Keratinocyte (primary cell): Measurements from ENCODE around the gene ATP11A. TPM values are rescaled to one million over a fixed set of nuclear protein-coding genes. Genes with fewer than 3 reads are reported as not detected.

ENCODE experiments used
- DNase-seq: peaks from one replicate; pipeline ENCODE4 v3.0.0-alpha.2; 2011; ENCODE audit warnings: low read depth, missing footprints, low spot score
- FAIRE-seq: peaks from 2 replicates; lab custom pipeline; 2011; peaks lifted over from hg19 to GRCh38; lab: Jason Lieb, UNC
- H2AFZ ChIP-seq: 2 replicates; pipeline ENCODE4 v1.6.0; 2012; ENCODE audit warnings: low read length, control low read depth, inconsistent platforms; ENCODE audit not compliant: control insufficient read depth
- H3K27ac ChIP-seq: 2 replicates; pipeline ENCODE4 v1.5.1; 2011; ENCODE audit warnings: low read length; ENCODE audit not compliant: control insufficient read depth, insufficient read depth
- H3K27me3 ChIP-seq: 3 replicates; pipeline ENCODE4 v1.6.0; 2011; ENCODE audit warnings: low read length; ENCODE audit not compliant: control insufficient read depth, insufficient read depth; ENCODE audit errors: extremely low read depth
- H3K36me3 ChIP-seq, 2 experiments: 2 replicates in 1 of 2; 3 replicates in 1 of 2; pipeline ENCODE4 v1.5.1; 2011; ENCODE audit warnings: low read length in 2 of 2, mild to moderate bottlenecking in 1 of 2; ENCODE audit not compliant: control insufficient read depth in 2 of 2, insufficient read depth in 2 of 2; ENCODE audit errors: extremely low read depth in 1 of 2
- H3K4me1 ChIP-seq: 3 replicates; pipeline ENCODE4 v1.5.1; 2011; ENCODE audit warnings: low read length; ENCODE audit not compliant: control insufficient read depth, insufficient read depth; ENCODE audit errors: extremely low read depth
- H3K4me2 ChIP-seq: 3 replicates; pipeline ENCODE4 v1.6.0; 2011; ENCODE audit warnings: low read depth, low read length; ENCODE audit not compliant: control insufficient read depth, insufficient read depth; ENCODE audit errors: extremely low read depth
- H3K4me3 ChIP-seq, 3 experiments: fragments of 200-600 bp in 1 of 3; sonication (generic) in 1 of 3; 2 replicates in 2 of 3; 3 replicates in 1 of 3; pipeline ENCODE4 v1.5.1; 2011 to 2016; ENCODE audit warnings: low read length in 3 of 3, mild to moderate bottlenecking in 3 of 3, control low read depth in 2 of 3, inconsistent platforms in 1 of 3, low read depth in 1 of 3, mixed read lengths in 1 of 3, mixed run types in 1 of 3, moderate library complexity in 1 of 3; ENCODE audit not compliant: control insufficient read depth in 2 of 3, insufficient read depth in 2 of 3; ENCODE audit errors: extremely low read depth in 1 of 3
- H3K79me2 ChIP-seq: 2 replicates; pipeline ENCODE4 v1.6.0; 2012; ENCODE audit warnings: low read length; ENCODE audit not compliant: control insufficient read depth, insufficient read depth
- H3K9ac ChIP-seq: 3 replicates; pipeline ENCODE4 v1.6.0; 2011; ENCODE audit warnings: low read length; ENCODE audit not compliant: control insufficient read depth, insufficient read depth; ENCODE audit errors: extremely low read depth
- H3K9me1 ChIP-seq: 3 replicates; pipeline ENCODE4 v1.6.0; 2011; ENCODE audit warnings: low read length; ENCODE audit not compliant: control insufficient read depth, insufficient read depth; ENCODE audit errors: extremely low read depth
- H3K9me3 ChIP-seq: 2 replicates; pipeline ENCODE4 v1.5.1; 2012; ENCODE audit warnings: low read depth, low read length; ENCODE audit not compliant: control insufficient read depth
- H4K20me1 ChIP-seq: 3 replicates; pipeline ENCODE4 v1.6.0; 2011; ENCODE audit warnings: low read length; ENCODE audit not compliant: control insufficient read depth, insufficient read depth; ENCODE audit errors: extremely low read depth
- EZH2 ChIP-seq: IDR thresholded peaks from one replicate; pipeline ENCODE4 v1.6.1; 2012; ENCODE audit warnings: inconsistent platforms, mild to moderate bottlenecking, low read length, moderate library complexity
- dilution Hi-C: fragments of 300-500 bp; cut with MboI; formaldehyde crosslinking; loops from one replicate; pipeline ENCODE4 v1.7.0; 2020; ENCODE audit warnings: low sequenced_read_pairs; ENCODE audit not compliant: extremely low pct_ligation_motif_present
- polyA plus RNA-seq, 5 experiments: library from polyadenylated mRNA; depleted of rRNA in 3 of 5; stranded (reverse) in 3 of 5; stranded (forward) in 1 of 5; unstranded in 1 of 5; fragments of >200 nt; gene quantifications; 1 replicate in 1 of 5; 2 replicates in 3 of 5; 3 replicates in 1 of 5; pipeline versions ENCODE4 v1.2.1 to v1.2.3, GENCODE V29; 2011 to 2012; ENCODE audit warnings: missing spikeins in 2 of 5, low read depth in 1 of 5, low replicate concordance in 1 of 5
- TF ChIP-seq, protein P1 (sequence below), 3 experiments: IDR thresholded peaks in 1 of 3; conservative IDR thresholded peaks in 1 of 3; optimal IDR thresholded peaks in 1 of 3; 2 replicates in 2 of 3; 3 replicates in 1 of 3; pipeline versions ENCODE3 to v1.5.1; 2011; ENCODE audit warnings: low read length in 3 of 3, mild to moderate bottlenecking in 3 of 3, moderate library complexity in 2 of 3, control low read depth in 1 of 3, inconsistent platforms in 1 of 3; ENCODE audit not compliant: insufficient read depth in 2 of 3; ENCODE audit errors: extremely low read depth in 1 of 3

The ATP11A gene
- polyA plus RNA-seq, 1 donor (not counting 4 experiments of a cell fraction or from before 2014, with no cell fraction given) = 4.3 TPM

DNA sequence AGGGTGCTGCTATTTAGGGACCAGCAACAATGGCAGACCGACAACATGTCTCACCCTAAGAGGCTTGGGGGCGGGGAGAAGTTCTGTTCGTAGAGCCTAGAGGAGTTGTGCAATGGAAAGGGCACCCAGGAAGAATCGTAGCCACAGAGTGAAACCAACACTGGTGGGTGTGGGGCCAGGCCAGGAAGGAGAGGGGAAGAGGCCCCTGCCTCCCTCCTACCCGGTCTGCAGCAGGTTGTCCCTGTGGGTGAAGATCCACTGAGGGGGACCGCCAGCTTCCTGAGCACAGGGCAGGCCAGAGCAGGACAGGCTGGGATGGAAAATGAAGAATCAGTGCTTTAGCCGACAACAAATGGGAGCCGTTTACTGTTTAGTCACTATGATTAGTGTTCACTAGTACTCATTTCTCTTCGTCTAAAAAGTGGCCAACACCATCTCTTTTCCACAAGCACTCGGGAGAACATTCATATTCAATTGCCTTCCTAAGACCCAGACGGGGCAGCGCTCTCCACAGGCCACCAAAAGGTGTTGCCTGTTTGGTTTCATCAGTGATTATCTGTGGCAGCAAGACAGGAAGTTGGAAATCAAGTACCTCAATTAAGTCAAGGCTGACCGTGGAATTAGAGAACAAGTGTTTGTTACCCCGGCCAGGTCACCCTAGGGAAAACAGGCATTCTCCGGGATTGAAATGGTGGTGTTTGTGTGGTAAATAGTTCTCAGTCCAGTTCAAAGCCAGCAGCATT lies 1.1 kb upstream of the ATP11A start:
- Histone ChIP-seq H3K27ac (no peak overlapping the region), H3K9me1 (no peaks in the 10 kb centered on the region), H2AFZ (no peak overlapping the region), H3K36me3 (no peaks in the 10 kb centered on the region), H3K9ac (no peak overlapping the region), H3K4me1 (peaks cover 16% of the 10 kb centered on the region), H3K4me3 (peak overlapping the region in 1 of 3 experiments; percentile 61), H3K9me3 (no peaks in the 10 kb centered on the region), H3K4me2 (peak overlapping the region; percentile 80), H3K79me2 (peaks cover 14% of the 10 kb centered on the region), H3K27me3 (no peaks in the 10 kb centered on the region), H4K20me1 (no peaks in the 10 kb centered on the region)
- TF ChIP-seq EZH2 = no peak
- TF ChIP-seq, protein P1, sequence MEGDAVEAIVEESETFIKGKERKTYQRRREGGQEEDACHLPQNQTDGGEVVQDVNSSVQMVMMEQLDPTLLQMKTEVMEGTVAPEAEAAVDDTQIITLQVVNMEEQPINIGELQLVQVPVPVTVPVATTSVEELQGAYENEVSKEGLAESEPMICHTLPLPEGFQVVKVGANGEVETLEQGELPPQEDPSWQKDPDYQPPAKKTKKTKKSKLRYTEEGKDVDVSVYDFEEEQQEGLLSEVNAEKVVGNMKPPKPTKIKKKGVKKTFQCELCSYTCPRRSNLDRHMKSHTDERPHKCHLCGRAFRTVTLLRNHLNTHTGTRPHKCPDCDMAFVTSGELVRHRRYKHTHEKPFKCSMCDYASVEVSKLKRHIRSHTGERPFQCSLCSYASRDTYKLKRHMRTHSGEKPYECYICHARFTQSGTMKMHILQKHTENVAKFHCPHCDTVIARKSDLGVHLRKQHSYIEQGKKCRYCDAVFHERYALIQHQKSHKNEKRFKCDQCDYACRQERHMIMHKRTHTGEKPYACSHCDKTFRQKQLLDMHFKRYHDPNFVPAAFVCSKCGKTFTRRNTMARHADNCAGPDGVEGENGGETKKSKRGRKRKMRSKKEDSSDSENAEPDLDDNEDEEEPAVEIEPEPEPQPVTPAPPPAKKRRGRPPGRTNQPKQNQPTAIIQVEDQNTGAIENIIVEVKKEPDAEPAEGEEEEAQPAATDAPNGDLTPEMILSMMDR (optimal IDR thresholded peaks at IDR 0.05 in 1 of 3, IDR thresholded peaks at IDR 0.05 in 1 of 3, conservative IDR thresholded peaks at IDR 0.05 in 1 of 3; ENCODE audit: extremely low read depth in 1 of 3, insufficient read depth in 2 of 3, low read length in 3 of 3) = no peak
- dilution Hi-C loops = no loop called here
- no peak for FAIRE-seq
- DNase-seq = no peak

DNA sequence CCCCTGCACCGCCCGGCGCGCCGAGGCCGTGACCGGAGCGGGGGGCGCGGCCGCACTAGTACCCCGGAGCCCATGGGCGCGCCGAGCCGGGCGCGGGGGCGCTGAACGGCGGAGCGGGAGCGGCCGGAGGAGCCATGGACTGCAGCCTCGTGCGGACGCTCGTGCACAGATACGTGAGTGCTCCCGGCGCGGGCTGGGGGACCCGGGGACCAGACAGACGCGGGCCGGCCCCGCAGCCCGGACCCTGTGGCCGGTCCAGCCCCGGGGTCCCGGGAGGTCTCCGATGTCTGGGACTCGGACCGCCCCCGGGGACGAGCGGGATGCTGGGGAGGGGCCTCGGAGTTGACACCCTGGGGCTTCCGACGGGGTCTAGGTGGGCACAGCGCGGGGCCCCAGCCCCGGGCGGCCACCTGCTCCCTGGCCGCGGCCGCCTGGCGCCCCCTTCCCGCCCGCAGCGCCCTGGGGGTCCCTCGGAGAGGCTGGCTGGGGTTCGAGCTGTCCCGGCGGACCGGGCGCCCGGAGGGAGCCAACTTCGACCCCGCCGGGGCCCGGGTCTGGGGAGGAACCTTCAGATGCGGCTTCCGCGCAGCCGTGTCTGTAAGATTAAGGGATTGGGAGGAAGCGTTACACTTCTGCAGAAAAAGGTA lies 568 bp downstream of the ATP11A start:
- Histone ChIP-seq H3K9ac (peak overlapping the region; percentile 80), H3K27me3 (no peaks in the 10 kb centered on the region), H3K4me2 (peak overlapping the region; percentile 80), H3K4me1 (peaks cover 22% of the 10 kb centered on the region), H3K27ac (peak overlapping the region; percentile 40), H3K79me2 (peaks cover 18% of the 10 kb centered on the region), H2AFZ (peak overlapping the region; percentile 66), H3K36me3 (no peaks in the 10 kb centered on the region), H3K9me3 (no peaks in the 10 kb centered on the region), H3K9me1 (no peaks in the 10 kb centered on the region), H3K4me3 (peak overlapping the region; percentile 80 to 95 (median 83)), H4K20me1 (no peaks in the 10 kb centered on the region)
- dilution Hi-C loops = no loop called here
- no peak for TF ChIP-seq EZH2
- TF ChIP-seq, protein P1 (optimal IDR thresholded peaks at IDR 0.05 in 1 of 3, IDR thresholded peaks at IDR 0.05 in 1 of 3, conservative IDR thresholded peaks at IDR 0.05 in 1 of 3; ENCODE audit: extremely low read depth in 1 of 3, insufficient read depth in 2 of 3, low read length in 3 of 3) = no peak
- DNase-seq (no peak), FAIRE-seq (no peak)
